GM18508 (cell line): ENCODE results near the gene GAB2.
"Not testable (repeated sequence)": the region's sequence is repeated elsewhere in the genome, so short reads cannot be mapped to it uniquely, and the experiment has no call there.

ENCODE experiments used
- ATAC-seq: cut with Tn5 transposase; IDR thresholded peaks from one replicate; pipeline ENCODE4 v1.9.1; 2021; ENCODE audit warnings: moderate number of reproducible peaks; ENCODE audit not compliant: insufficient read depth, unreplicated experiment

GAB2 gene

DNA sequence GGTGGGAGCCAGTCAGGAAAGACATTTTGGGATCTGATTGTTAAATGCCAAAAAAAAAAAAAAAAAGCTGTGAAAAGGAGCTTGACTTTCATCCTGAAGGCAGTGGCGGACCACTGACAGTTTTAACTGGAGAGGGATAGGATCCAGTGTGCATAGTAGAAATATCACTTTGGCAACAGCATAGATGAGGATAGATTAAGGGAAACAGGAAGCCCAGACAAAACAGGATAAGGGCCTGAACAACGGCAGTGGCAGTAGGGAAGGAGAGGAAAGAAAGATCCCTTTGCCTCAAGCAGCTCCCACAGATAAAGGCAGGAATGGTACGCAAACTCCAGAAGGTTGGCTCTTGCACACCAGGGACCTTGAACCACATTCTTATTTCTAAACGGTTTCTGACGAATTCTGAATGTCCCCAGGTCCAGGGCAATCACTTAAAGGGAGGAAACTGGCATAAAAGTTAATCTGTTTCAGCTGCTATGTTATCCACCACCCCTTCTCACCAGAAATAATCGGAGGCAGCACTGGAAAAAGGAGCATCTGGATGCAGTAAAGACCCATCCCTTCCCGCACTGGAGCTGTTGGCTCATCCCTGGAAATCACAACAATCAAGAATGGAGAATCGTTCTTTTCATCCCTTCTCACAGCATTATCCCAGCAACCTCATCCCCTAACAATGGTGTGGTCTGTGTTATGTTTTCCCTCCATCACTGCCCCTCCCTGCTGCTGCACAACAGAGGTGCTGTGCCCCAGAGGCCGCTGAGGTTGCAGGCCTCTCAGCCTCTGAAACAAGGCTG is 99.1 kb downstream of the GAB2 start:
- ATAC-seq: no peak

DNA sequence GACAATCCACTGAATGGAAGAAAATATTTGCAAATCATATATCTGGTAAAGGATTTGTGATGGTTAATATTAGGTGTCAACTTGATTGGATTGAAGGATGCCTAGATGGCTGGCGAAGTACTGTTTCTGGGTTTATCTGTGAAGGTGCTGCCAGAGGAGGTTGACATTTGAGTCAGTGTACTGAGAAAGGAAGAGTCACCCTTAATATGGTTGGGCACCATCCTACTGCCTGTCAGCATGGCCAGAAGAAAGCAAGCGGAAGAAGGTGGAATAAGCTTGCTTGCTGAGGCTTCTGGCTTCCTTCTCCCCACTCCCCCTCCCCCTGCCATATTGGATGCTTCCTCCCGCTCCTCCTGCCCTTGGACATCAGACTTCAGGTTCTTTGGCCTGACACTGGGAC is 101.9 kb downstream of the GAB2 start:
- no peak for ATAC-seq

DNA sequence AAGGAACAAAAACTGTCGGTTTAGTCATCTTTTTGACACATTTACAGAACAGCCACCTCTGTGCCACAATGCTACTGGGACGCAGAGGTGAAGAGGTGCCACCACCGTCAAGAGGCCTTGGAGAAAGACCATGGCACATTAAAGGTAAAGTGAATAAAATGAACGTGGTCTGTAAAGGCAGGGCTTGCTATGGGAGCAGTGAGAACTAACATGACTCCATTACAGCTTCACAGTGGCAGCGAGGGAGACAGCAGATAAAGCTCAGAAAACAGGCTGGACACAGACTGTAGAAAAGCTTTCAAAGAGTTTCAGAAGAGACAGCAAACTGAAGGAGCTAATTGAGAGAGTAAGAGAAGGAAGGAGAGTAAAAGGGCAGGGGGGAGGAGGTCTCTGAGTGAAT is 102.9 kb downstream of the GAB2 start:
- ATAC-seq: no peak

- ATAC-seq: no peak
These were observed 103.7 kb downstream of the GAB2 start for GRCh38 chr11:78313898-78314297.

DNA sequence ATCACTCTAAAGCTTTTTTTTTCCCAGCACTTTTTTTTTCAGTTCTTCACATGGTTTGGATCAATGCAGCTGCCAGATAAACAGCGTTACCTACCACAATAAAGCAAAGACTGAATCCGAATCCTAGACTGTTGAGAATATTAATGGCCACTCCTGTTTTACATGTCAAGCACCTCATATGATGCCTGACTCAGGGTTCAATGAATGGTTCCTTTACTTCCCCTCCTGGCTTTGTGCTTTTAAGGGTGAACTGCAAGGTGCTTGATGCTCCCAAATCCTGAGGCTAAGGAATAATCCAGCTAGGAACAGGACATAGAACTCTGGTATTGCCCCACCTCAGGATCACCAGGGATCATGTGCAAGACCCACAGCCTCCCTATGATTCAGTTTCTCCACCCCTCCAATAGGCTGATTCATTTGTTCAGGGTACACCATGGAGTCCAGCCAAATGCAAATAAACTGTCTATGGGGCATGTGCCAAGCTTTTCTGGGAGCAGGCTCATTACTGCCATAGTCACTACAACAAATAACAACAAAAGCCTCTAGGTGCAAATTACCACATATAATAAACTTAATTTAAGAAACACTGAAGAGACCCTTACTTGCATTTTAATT is 104.3 kb downstream of the GAB2 start:
- no peak for ATAC-seq

DNA sequence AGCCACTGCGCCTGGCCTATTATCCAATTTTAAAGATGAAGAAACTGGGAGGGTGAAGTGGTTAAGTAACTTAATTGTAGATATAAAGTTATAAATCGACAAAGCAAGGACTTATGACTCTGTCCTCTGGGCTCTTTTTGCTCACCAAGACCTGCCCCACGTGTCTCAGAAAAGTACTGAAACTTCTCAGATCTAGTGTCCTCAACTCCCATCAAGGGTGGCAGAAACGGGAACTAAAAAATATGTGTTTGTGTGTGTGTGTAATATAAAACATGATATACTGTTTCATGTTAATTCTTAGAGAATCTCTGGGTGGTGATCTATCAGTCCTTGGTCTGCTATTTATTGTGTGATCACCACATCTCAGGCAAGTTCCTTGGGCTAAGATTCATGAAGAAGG is 104.9 kb downstream of the GAB2 start:
- no peak for ATAC-seq

- ATAC-seq: no peak
These were observed 105.8 kb downstream of the GAB2 start for GRCh38 chr11:78311702-78312371.

GRCh38 chr11:78310500-78310909 is 107.1 kb downstream of the GAB2 start:
- peak; percentile 81 for ATAC-seq

- ATAC-seq: no peak
These were observed 113.4 kb downstream of the GAB2 start for GRCh38 chr11:78304201-78304600.

GRCh38 chr11:78300108-78300839 is 117.3 kb downstream of the GAB2 start:
- ATAC-seq: no peak

- ATAC-seq: no peak
These were observed 118.5 kb downstream of the GAB2 start for GRCh38 chr11:78299000-78299710.

- ATAC-seq: no peak
These were observed 119.3 kb downstream of the GAB2 start for GRCh38 chr11:78298291-78298771.

- ATAC-seq: no peak
These were observed 121.4 kb downstream of the GAB2 start for GRCh38 chr11:78295991-78296930.

DNA sequence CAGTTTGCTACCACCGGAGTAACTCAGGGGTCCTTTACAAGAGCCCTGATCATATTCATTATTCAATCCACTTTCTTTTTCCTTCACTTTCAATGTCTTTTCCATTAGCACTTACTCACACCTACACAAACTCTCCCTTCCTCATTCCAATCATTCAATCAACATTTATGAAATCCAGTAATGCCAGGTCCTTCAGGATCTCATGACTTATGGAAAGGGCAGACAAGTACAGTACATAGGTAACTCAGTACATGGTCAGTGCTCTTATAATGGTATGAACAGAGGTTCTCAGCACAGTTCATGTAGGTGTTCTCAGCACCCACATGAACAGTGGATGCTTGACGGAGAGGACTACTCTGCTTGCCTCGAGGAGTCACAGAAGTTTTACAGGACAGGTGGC is 122.3 kb downstream of the GAB2 start:
- ATAC-seq: no peak

- not testable (repeated sequence) for ATAC-seq
These were observed 123.5 kb downstream of the GAB2 start for GRCh38 chr11:78294100-78294499.

- no peak for ATAC-seq
These were observed 124.1 kb downstream of the GAB2 start for GRCh38 chr11:78293536-78293935.

- no peak for ATAC-seq
These were observed 125.4 kb downstream of the GAB2 start for GRCh38 chr11:78292109-78292803.

- ATAC-seq: no peak
These were observed 126.0 kb downstream of the GAB2 start for GRCh38 chr11:78291503-78292108.
